GM13977 (cell line): ENCODE results near the gene PRDM9.
"Not testable (repeated sequence)": the region's sequence is repeated elsewhere in the genome, so short reads cannot be mapped to it uniquely, and the experiment has no call there.

Experiments used
- DNase-seq: peaks from one replicate; pipeline ENCODE4 v3.0.0; 2012; ENCODE audit warnings: low spot score
- CTCF ChIP-seq: IDR thresholded peaks from 2 replicates; pipeline ENCODE4 v1.5.1; 2012; ENCODE audit warnings: mild to moderate bottlenecking, control low read depth; ENCODE audit not compliant: insufficient read depth; ENCODE audit errors: extremely low read depth, missing control alignments
- in situ Hi-C: fragments of 300-500 bp; cut with MboI; formaldehyde crosslinking; loops from one replicate; pipeline ENCODE4 v1.12.0; 2022; ENCODE audit warnings: low sequenced_read_pairs, low pct_unique_long_range_greater_than_20kb, mixed read lengths, inconsistent platforms; ENCODE audit not compliant: unreplicated experiment

The PRDM9 gene

DNA sequence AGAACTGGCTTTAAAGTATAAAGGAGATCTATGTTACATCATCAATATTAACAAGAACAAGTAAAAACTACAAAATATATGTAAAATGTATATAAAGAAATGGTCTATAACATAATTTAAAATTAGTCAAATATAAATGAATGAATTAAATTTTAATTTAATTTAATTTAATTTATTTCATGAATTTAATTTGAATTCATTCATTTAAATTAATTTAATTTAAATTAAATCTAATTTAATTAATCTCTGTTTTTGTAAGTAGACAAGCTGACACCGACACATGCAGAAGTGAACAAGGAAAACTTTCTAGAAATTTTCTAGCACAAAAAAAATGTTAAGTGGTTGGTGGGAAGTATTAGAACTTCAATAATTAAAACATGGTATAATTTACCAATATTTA is 10.8 kb upstream of the PRDM9 start:
- DNase-seq: no peak
- no peak for TF ChIP-seq CTCF
- in situ Hi-C loops: no loop called here

GRCh38 chr5:23506329-23507236 is 826 bp upstream of the PRDM9 start:
- in situ Hi-C loops: no loop called here
- DNase-seq: no peak
- TF ChIP-seq CTCF: no peak

DNA sequence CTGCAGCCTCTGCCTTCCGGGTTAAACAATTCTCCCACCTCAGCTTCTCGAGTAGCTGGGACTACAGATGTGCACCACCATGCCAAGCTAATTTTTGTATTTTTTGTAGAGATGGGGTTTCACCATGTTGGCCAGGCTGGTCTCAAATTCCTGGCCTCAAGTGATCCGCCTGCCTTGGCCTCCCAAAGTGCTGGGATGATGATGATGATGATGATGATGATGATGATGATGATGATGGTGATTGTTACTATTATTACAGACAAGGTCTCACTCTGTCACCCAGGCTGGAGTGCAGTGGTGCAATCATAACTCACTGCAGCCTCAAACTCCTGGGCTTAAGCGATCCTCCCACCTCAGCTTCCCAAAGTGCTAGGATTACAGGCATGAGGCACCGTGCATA is 3.0 kb downstream of the PRDM9 start:
- in situ Hi-C loops, DNase-seq: not testable (repeated sequence)

GRCh38 chr5:23522553-23522952 is 15.1 kb downstream of the PRDM9 start:
- DNase-seq: no peak
- in situ Hi-C loops: no loop called here
- no peak for TF ChIP-seq CTCF

DNA sequence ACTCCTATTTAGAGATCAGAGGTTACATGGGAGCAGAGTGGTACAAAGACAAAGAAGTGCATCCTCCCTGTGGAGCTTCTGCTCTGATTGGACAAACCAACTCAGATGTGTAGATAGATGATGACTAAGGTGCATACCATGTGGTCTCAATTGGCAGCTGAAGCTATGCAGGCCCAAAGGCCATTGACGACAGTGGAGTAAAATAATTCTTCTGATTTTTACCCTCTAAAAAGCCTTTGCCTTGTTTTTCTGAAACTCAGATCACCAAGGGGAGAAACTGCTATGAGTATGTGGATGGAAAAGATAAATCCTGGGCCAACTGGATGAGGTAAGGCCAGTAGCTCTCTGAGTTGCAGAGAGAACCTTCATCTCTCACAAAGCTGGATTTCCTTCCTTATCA is 15.6 kb downstream of the PRDM9 start:
- in situ Hi-C loops: no loop called here
- no peak for TF ChIP-seq CTCF
- no peak for DNase-seq

- no peak for TF ChIP-seq CTCF
- in situ Hi-C loops: no loop called here
Observed at GRCh38 chr5:23523998-23524397, 16.6 kb downstream of the PRDM9 start.

DNA sequence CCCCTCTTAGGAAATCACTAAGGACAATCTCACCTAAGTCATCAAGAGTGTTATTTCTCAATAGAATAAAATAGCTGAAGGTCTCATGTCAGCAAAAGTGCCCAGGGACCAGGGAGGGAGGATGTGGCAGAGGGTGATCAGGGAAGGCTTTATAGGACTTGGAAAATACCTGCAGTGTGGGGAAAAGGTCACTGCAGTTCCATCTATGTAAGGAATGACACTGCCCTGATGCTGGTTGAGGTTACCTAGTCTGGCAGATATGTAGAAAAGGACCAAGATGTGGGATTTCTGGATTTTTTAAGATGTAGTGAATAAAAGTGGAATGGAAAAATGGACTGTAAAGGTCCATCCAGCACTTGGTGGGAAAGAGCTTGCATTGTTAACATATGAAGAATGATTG is 18.3 kb downstream of the PRDM9 start:
- in situ Hi-C loops: no loop called here
- DNase-seq: no peak
- TF ChIP-seq CTCF: no peak

More at GRCh38 chr5:23523998-23524397, 16.6 kb downstream of the PRDM9 start:
- DNase-seq: no peak

DNA sequence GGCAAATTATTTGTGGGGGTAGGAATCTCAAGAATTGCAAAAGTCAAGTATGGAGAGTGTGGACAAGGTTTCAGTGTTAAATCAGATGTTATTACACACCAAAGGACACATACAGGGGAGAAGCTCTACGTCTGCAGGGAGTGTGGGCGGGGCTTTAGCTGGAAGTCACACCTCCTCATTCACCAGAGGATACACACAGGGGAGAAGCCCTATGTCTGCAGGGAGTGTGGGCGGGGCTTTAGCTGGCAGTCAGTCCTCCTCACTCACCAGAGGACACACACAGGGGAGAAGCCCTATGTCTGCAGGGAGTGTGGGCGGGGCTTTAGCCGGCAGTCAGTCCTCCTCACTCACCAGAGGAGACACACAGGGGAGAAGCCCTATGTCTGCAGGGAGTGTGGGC is 19.2 kb downstream of the PRDM9 start:
- in situ Hi-C loops, DNase-seq: not testable (repeated sequence)

GRCh38 chr5:23527216-23527920 is 20.0 kb downstream of the PRDM9 start:
- in situ Hi-C loops, DNase-seq: not testable (repeated sequence)
